Bronchial epithelial cell (primary cell): ENCODE data around the gene SEPTIN5. TPM values are rescaled to one million over a fixed set of nuclear protein-coding genes. Genes with fewer than 3 reads are reported as not detected.
A peak's percentile ranks its signal among the peaks of the same experiment; 100 is the strongest.

Experiments
- DNase-seq: peaks from one replicate; pipeline ENCODE4 v3.0.0-alpha.2; 2010; ENCODE audit warnings: low read depth
- FAIRE-seq: peaks from 2 replicates; lab custom pipeline; 2011; peaks lifted over from hg19 to GRCh38; lab: Jason Lieb, UNC
- H3K27me3 ChIP-seq: 2 replicates; pipeline ENCODE4 v1.5.1; 2011; ENCODE audit warnings: low read length; ENCODE audit not compliant: control insufficient read depth, insufficient read depth
- H3K36me3 ChIP-seq: 2 replicates; pipeline ENCODE4 v1.5.1; 2011; ENCODE audit warnings: low read length; ENCODE audit not compliant: control insufficient read depth, insufficient read depth
- H3K4me3 ChIP-seq: 2 replicates; pipeline ENCODE4 v1.5.1; 2011; ENCODE audit warnings: mild to moderate bottlenecking, low read depth, low read length, control low read depth
- CTCF ChIP-seq: IDR thresholded peaks from 2 replicates; pipeline ENCODE4 v1.5.1; 2011; ENCODE audit warnings: mild to moderate bottlenecking, moderate library complexity, low read length, control low read depth, inconsistent platforms; ENCODE audit not compliant: insufficient read depth, severe bottlenecking
- total RNA-seq: library from RNA; depleted of rRNA; stranded (reverse); fragments of >200 nt; gene quantifications from 2 replicates; pipeline ENCODE4 v1.2.1, GENCODE V29; 2014

Gene SEPTIN5
- total RNA-seq, 1 donor from 2014 or later: 5.8 TPM

GRCh38 chr22:19763458-19764298 is 49.4 kb downstream of the SEPTIN5 start:
- Histone ChIP-seq H3K4me3 (peak overlapping the region; percentile 66), H3K36me3 (peaks cover 5% of the 10 kb centered on the region), H3K27me3 (no peaks in the 10 kb centered on the region)
- no peak for TF ChIP-seq CTCF
- no peak for FAIRE-seq
- no peak for DNase-seq

- Histone ChIP-seq H3K36me3 (peaks cover 5% of the 10 kb centered on the region), H3K4me3 (no peak overlapping the region), H3K27me3 (no peaks in the 10 kb centered on the region)
- TF ChIP-seq CTCF: no peak
- DNase-seq (no peak), FAIRE-seq (no peak)
Measured at GRCh38 chr22:19764299-19764593, 49.9 kb downstream of the SEPTIN5 start.

- TF ChIP-seq CTCF: no peak
- no peak overlapping the region for H3K4me3 ChIP-seq
- H3K36me3 ChIP-seq: peaks cover 9% of the 10 kb centered on the region
- H3K27me3 ChIP-seq: no peaks in the 10 kb centered on the region
- FAIRE-seq (no peak), DNase-seq (no peak)
Measured at GRCh38 chr22:19764636-19765476, 50.6 kb downstream of the SEPTIN5 start.

- DNase-seq: peak; percentile 35
- no peak for FAIRE-seq
- Histone ChIP-seq H3K36me3 (peaks cover 9% of the 10 kb centered on the region), H3K4me3 (peak overlapping the region; percentile 26), H3K27me3 (no peaks in the 10 kb centered on the region)
- TF ChIP-seq CTCF: no peak
Measured at GRCh38 chr22:19765477-19766239, 51.4 kb downstream of the SEPTIN5 start.

- H3K4me3 ChIP-seq: peak overlapping the region; percentile 19
- no peak for TF ChIP-seq CTCF
- no peak for FAIRE-seq
Measured at GRCh38 chr22:19766240-19766510, 51.9 kb downstream of the SEPTIN5 start.

More at GRCh38 chr22:19766240-19766510, 51.9 kb downstream of the SEPTIN5 start:
- DNase-seq: no peak
- H3K27me3 ChIP-seq: no peaks in the 10 kb centered on the region
- H3K36me3 ChIP-seq: peaks cover 9% of the 10 kb centered on the region
